HT-29 (cell line): Measurements from ENCODE around the gene TAF4. TPM values are rescaled to one million over a fixed set of nuclear protein-coding genes. Genes with fewer than 3 reads are reported as not detected.
"Not testable (repeated sequence)": the region's sequence is repeated elsewhere in the genome, so short reads cannot be mapped to it uniquely, and the experiment has no call there.

ENCODE experiments used
- DNase-seq: peaks from one replicate; pipeline ENCODE4 v3.0.0-alpha.2; 2015; ENCODE audit warnings: low spot score
- total RNA-seq: library from RNA; depleted of rRNA; stranded (reverse); fragments of >200 nt; shearing (Covaris generic); gene quantifications from 2 replicates; pipeline ENCODE4 v1.2.3, GENCODE V29; 2014

TAF4 gene
- total RNA-seq, 1 experiment from 2014 or later, result 14.1 TPM

DNA sequence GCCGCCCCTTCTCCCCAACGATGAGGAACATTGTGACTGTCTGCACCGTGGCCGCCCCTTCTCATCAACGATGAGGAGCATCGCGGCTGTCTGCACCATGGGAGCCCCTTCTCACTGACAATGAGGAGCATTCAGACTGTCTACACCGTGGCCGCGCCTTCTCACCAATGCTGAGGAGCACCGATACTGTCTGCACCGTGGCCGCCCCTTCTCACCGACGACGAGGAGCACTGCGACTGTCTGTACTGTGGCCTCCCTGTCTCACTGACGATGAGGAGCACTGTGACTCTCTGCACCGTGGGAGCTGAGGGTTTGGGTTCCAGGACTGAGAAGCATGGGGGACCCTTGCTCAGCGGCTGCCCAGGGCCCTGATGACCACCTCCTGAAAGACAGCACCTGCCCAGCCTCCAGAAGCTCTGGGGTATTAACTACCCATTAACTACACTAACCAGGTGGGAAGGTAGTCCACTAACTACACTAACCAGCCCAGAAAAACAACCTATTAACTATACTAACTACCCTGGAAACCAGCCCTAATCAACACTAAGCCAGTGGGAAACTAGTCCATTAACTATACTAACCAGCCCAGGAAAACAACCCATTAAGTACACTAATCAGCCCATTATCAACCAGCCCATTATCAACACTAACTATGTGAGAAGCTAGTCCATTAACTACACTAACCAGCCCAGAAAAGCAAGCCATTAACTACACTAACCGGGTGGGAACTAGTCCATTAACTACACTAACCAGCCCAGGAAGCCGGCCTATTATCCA lies 116.9 kb downstream of the TAF4 start:
- DNase-seq, result no peak

DNA sequence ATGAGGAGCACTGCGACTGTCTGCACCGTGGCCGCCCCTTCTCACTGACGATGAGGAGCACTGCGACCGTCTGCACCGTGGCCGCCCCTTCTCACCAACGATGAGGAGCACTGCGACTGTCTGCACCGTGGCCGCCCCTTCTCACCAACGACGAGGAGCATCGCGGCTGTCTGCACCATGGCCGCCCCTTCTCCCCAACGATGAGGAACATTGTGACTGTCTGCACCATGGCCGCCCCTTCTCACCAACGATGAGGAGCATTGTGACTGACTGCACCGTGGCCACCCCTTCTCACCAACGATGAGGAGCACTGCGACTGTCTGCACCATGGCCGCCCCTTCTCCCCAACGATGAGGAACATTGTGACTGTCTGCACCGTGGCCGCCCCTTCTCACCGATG lies 117.6 kb downstream of the TAF4 start:
- DNase-seq, result not testable (repeated sequence)

DNA sequence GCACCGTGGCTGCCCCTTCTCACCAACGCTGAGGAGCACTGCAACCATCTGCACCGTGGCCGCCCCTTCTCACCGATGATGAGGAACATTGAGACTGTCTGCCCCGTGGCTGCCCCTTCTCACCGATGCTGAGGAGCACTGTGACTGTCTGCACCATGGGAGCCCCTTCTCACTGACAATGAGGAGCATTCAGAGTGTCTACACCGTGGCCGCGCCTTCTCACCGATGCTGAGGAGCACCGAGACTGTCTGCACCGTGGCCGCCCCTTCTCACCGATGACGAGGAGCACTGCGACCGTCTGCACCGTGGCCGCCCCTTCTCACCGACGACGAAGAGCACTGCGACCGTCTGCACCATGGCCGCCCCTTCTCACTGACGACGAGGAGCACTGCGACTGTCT lies 120.2 kb downstream of the TAF4 start:
- not testable (repeated sequence) for DNase-seq

GRCh38 chr20:61944967-61945366 lies 120.7 kb downstream of the TAF4 start:
- not testable (repeated sequence) for DNase-seq

GRCh38 chr20:61942526-61942925 lies 123.2 kb downstream of the TAF4 start:
- no peak for DNase-seq

DNA sequence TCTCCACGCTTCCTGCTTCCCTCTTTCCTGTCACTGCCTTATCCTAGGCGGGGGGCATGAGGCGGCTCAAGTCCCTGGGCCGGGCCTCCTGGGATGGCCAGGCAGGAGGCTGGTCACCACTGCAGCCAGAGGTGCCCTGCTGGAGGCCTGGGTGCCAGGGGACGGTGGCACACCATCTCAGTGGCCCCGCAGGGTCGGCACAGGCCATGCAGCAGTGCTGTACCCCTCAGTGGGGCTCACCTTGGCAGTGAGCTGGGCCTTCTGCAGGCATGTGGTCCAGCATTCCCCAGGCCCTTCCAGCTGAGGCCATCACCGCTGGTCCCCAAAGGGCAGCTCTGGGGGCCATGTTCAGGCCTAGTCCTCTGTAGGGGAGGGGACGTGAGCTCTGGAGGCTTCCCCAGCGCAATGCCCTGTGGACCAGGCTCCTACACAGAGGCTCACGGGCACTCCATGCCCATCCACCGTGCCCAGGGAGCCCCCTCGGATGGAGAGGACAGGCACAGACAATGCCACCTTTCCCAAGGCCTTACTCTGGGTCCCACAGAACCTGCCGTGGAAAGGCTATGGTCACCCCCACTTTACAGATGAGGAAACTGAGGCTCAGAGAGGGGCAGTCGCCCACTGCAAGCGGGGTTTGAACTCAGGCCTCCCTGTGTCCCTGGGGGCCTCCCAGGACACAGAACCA lies 123.8 kb downstream of the TAF4 start:
- no peak for DNase-seq

DNA sequence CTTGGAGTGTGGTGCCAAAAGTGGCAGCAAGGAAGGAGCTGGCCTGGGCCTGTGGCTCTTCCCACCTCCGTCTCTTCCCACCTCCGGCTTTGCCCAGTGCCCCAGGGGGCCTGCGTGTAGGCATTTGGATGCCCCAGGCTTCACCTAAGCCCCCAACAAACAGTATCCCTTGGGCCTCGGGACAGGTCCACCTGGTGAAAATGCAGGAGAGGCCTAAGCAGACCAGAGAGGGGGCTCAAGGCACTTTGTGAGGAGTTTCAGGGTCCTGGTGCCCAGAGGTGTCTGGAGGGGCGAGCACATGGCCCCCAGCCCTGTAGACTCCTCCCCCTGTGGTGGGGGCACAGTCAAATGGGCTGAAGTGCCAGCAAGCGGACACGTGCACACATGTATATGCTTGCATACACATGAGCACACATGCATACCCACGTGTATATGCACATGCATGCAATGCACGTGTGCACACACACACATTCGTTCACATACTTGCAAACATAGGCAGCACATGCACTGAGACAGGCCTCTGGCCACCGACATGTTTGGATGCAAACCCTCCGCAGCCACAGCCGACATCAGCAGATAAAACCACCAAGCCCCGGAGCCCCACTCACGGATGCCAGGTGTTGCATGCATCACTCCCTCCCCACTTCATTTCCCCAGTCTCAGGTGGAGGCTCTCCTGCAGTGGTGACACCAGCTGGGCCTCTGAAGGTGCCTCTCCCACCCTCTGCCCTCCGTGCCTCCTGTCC lies 124.5 kb downstream of the TAF4 start:
- no peak for DNase-seq

- no peak for DNase-seq
These were observed 125.2 kb downstream of the TAF4 start for GRCh38 chr20:61940491-61940890.

GRCh38 chr20:61939691-61940360 lies 125.9 kb downstream of the TAF4 start:
- no peak for DNase-seq

DNA sequence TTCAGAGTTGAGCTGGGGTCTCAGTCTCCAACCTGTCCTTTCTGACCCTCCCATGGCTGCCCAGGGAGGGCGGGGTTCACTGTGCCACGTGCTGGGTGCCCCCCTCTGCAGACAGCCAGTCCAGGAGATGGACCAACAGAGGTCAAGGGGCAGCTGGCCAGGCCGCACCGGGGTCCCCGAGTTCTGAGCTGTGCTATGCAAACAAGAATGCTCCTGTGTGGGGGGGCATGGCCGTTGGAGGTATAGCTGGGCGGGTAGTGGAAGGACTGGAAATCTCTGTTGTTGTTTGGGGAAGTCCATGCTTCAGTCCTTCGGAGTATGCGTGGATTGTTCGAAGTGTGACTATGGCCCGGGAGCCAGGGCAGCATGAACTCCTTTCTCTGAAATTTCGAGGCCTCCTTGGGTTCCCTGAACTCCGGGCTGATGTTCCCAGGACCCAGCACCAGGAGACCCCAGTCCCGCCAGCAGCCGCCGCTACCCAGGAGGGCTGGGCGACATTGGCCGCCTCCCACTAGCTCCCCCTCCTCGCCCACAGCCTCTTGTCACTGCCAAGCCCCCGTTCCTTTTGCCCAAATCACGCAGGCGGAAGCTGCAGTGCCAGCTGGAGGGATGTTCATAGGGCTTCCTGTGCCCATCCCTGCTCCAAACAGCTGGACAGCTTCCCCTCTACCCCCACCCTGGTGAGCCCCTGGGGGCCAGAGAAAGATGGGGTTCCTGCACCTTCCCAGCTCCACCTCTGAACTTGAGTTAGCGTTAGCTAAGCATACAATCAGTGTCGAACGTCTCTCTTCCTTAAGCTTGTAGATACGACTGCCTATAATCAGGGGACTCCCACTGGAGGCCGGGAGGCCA lies 126.6 kb downstream of the TAF4 start:
- no peak for DNase-seq

- no peak for DNase-seq
These were observed 127.5 kb downstream of the TAF4 start for GRCh38 chr20:61937963-61938838.

DNA sequence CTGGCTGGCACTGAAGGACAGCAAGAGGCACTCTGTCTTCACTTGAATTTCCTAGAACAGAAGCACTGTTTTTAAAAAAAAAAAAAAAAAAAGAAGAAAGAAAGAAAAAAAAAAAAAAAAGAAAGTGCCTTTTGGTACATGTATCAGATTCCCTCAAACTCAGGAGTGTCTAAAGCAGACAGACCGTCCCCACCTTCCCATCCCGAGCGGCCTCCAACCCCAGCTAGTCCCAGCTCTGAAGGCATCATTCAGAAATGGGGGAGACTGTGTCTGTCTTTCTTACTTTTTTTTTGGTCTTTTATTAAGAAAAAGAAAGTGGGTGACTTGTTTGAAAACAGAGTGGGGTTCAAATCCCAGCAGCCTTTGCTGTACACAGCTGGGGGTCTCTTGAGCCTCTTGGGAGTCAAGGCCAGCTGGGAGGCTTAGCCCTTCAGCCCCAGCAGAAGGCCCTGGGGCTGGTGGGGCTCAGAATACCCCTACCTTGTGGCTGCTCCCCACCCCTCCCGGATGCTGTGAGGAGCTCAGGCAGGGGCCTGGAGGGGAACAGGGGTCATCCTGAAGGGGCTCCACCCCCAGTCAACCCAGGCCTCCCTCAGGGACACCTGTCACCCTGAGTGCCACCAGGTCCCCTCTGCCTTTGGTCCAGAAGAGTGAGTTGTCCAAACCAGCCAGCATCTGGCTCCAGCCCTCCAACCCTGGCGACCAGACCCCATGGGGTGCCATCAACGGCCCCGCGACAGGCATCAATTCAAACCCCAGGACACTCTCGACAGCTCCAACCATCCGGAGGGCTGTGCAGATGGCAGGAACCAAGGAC lies 128.3 kb downstream of the TAF4 start:
- no peak for DNase-seq

- DNase-seq, result no peak
These were observed 129.0 kb downstream of the TAF4 start for GRCh38 chr20:61936701-61937131.

DNA sequence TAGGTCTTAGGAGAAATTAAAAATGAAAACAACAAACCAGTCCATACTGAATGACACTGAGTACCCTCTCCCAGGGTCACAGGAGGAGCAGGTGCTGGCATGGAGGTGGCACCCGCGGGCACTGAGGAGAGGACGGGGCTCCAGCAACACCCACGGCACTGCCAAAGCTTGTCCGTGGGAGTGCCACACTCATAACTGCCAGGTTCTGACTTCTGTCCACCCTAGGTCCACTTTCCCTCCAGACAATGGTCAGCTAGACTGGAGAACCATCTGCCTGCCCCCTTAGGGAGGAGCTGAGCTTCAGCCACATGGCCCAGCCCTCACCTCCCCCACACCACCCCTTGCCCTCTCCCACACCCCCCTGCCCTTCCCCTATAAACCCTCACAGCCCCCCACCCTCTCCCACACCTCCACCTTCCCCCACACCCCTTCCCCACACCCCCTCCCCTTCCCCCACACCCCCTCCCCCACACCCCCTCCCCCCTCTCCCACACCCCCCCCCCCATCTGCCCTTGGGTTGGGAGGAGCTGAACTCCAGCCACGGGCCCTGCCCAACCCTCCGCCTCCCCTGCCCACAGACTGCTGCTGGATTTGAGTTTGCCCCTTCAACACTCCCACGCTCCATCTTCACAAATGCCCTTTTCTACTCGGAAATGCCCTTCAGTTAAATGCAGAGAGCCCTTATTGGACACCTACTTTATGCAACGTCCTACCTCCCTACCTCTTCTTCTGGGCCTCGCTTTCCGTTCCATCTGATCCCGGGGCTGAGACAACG lies 129.6 kb downstream of the TAF4 start:
- no peak for DNase-seq

DNA sequence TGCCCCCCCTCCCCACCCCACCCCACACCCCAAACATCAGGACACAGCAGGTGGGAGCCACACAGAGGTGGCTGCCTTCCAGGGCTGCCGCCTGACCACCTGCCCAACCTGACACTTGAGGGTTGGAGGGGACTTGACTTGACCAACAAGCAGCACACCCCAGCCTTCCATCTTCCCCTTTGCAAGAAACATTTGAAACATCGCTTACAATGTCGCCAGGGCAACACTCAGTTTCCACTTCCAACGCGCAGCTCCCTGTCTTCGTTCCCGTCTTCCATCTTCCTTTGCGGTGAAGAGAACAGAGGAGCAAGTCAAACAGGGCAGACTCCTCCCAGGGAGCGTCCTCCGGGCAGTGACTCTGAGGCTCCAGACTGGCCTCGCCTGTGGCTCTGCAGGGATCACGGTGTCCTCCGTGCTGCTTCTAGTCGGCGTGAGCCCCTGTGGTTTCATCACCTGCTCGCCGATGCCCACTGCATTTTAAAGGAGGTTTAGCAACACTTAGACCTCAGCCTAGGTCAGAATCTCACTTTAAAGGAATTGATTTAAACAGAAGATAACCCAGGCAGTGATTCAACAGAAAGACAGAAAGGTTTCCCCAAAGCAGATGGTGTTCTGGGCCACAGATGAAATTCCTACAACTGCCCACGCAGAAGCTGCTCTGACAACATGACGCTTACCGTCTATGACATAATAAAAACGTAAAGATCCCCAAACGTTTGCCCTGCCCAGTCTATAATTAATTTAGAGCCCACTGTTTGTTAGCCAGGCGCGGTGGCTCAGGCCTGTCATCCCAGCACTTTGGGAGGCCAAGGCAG lies 130.8 kb downstream of the TAF4 start:
- no peak for DNase-seq

DNA sequence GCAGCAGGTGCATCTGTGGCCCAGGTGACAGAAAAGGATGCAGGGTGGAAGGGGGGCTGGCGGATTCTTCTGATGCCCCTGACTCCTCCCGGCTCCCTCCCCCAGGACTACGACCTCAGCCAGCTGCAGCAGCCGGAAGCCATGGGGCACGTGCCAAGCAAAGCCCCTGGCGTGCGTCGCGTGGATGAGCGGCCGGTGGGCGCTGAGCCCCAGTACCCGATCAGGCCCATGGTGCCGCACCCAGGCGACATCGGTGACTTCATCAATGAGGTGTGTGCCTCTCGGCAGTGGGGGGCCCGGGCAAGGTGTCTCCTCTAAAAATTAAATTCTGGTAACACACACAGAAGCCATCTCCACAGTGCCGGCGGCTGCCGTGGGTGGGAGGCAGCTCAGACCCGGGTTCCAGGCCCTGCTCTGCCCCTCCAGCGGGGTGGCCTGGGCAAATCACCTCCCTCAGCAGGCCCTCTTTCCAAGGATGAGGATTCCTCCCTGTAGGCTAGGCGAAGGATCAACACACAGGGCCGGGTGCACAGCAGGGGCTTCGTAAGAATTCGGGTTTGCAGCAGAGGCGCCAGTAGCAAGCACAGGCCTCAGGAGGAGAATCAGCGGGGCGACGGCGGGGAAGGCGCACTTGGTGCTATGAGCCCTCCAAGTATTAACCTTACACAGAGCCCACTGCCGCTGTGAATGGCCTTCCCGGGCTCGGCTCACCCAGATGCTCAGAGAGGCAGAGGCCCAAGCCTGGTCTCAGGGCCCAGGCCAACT lies 131.5 kb downstream of the TAF4 start:
- DNase-seq, result no peak
